ENCODE measurements around the gene SELENOT.

Gene SELENOT

DNA sequence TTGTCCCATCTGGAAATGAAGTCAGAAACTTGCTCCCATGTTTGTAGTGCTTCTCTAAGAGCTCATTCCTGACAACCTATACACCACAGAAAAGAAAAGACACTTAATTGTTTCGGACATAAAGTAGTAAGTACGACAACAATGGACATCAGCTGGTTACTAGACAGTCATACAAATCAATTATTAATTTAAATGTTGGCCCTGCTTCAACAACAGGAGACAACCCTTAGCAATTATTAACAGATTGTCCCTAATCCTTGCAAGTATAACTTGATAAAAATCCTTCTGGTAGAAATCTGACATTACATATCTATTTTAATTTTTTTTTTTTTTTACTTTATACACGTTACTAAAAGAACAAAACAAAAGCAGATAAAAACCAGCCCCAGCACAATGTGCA lies 70.8 kb downstream of the SELENOT start:
- Histone ChIP-seq H3K27me3 (ENCODE audit: insufficient read depth, insufficient read length) (no peaks in the 10 kb centered on the region), H3K9me3 (ENCODE audit: insufficient read depth, low read length) (peaks cover 20% of the 10 kb centered on the region), H3K4me3 (ENCODE audit: insufficient read length, low read depth) (no peak overlapping the region), H3K4me1 (ENCODE audit: insufficient read depth, insufficient read length) (no peaks in the 10 kb centered on the region), H3K9ac (ENCODE audit: insufficient read length, low read depth) (no peak overlapping the region), H3K36me3 (ENCODE audit: insufficient read depth, insufficient read length, low read length) (no peaks in the 10 kb centered on the region)
- TF ChIP-seq SUZ12 (IDR thresholded peaks at IDR 0.05; ENCODE audit: extremely low read depth, insufficient read depth, insufficient read length) (no peak), ZNF274 (IDR thresholded peaks at IDR 0.05; ENCODE audit: low read depth, low read length) (no peak), YY1 (IDR thresholded peaks at IDR 0.05; ENCODE audit: insufficient read depth, insufficient read length) (no peak)
- DNase-seq (ENCODE audit: low read depth, low spot score), result no peak

DNA sequence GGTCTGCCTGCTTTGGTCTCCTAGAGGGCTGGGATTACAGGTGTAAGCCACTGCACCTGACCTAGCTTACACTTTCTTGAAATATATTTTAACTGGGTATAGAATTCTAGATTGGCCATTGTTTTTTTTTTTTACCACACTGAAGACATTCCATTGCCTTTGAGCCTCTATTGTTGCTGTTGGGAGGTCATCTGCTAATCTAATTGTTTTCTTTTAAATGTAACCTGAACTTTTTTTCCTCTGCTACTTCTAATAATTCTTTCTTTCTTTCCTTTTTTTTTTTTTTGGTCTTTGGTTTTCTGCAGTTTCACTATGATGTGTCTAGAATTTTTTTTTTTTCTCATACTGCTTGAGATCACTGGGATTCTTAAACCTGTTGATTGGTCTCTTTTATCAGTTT lies 72.5 kb downstream of the SELENOT start:
- Histone ChIP-seq H3K27me3 (ENCODE audit: insufficient read depth, insufficient read length) (no peaks in the 10 kb centered on the region), H3K36me3 (ENCODE audit: insufficient read depth, insufficient read length, low read length) (no peaks in the 10 kb centered on the region), H3K4me1 (ENCODE audit: insufficient read depth, insufficient read length) (no peaks in the 10 kb centered on the region), H3K9me3 (ENCODE audit: insufficient read depth, low read length) (peaks cover 20% of the 10 kb centered on the region), H3K4me3 (ENCODE audit: insufficient read length, low read depth) (no peak overlapping the region), H3K9ac (ENCODE audit: insufficient read length, low read depth) (no peak overlapping the region)
- no peak for TF ChIP-seq YY1 (IDR thresholded peaks at IDR 0.05; ENCODE audit: insufficient read depth, insufficient read length)
- no peak for TF ChIP-seq ZNF274 (IDR thresholded peaks at IDR 0.05; ENCODE audit: low read depth, low read length)
- no peak for TF ChIP-seq SUZ12 (IDR thresholded peaks at IDR 0.05; ENCODE audit: extremely low read depth, insufficient read depth, insufficient read length)
- DNase-seq (ENCODE audit: low read depth, low spot score), result no peak
